Stimulated activated CD4-positive, alpha-beta T cell treated with anti-CD3 and anti-CD28 coated beads, Interleukin-2, amount 100 ng/mL, for 48 hours (primary cell): ENCODE measurements around the gene DHRS7.
"Not testable (repeated sequence)": the region's sequence is repeated elsewhere in the genome, so short reads cannot be mapped to it uniquely, and the experiment has no call there.

Experiments
- DNase-seq, 2 donors: peaks; one replicate each; pipeline ENCODE4 v3.0.0-alpha.2; 2020

Gene DHRS7

DNA sequence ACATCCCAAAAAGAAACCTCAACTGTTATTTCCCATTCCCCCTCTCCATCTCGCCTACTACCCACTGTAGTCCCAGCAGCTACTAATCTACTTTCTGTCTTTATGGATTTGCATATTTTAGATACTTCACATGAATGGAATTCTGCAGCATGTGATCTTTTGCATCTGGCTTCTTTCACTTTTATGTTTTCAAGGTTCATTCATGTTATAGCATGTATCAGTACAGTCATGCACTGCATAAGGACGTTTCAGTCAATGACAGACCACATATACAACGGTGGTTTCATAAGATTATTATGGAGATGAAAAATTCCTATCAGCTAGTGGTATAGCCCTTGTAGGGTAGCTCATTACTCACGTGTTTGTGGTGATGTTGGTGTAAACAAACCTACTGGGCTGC, 49.0 kb downstream of the DHRS7 start:
- DNase-seq: no peak

DNA sequence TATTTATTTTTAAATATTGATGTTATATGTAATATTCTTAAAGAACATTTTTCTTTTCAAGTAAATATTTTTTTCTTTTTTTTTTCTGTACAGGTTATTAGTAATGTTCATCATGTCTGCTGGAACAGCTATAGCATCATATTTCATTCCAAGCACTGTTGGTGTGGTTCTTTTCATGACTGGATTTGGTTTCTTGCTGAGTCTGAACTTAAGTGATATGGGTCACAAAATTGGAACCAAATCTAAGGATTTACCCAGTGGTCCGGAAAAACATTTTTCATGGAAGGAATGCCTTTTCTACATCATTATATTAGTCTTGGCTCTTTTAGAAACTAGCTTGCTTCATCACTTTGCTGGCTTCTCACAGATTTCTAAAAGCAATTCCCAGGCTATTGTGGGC, 50.3 kb downstream of the DHRS7 start:
- DNase-seq: no peak

DNA sequence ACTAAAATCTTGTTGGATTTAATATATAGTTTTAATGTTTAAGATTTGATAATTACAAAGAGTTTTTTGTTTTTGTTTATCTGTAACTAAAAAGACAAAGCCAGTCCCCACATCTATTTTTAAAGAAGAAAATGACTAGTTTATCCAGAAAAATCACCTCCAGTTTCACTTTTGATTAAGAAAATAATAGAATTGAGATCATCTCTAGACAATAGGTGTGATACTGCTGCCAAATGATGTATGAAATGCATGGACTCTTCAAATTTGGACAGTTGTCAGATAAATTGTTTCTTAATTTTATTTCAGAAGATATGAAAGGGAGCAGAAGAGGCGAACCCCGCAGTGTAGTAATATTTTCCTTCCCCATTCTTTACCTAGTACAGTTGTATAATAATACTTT, 53.5 kb downstream of the DHRS7 start:
- DNase-seq: no peak

DNA sequence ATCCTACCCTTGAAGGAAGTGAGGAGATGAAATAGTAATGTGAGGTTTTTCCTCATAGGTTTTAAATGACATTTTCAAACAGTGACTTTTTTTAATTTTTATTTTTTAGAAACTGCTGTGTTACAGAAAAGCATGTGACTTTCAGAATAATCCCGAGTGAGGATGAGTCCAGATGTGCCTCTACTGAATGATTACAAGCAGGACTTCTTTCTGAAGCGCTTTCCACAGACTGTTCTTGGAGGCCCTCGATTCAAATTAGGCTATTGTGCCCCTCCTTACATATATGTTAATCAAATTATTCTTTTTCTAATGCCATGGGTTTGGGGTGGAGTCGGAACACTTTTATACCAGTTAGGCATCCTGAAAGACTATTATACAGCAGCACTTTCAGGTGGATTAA, 57.7 kb downstream of the DHRS7 start:
- DNase-seq: no peak

DNA sequence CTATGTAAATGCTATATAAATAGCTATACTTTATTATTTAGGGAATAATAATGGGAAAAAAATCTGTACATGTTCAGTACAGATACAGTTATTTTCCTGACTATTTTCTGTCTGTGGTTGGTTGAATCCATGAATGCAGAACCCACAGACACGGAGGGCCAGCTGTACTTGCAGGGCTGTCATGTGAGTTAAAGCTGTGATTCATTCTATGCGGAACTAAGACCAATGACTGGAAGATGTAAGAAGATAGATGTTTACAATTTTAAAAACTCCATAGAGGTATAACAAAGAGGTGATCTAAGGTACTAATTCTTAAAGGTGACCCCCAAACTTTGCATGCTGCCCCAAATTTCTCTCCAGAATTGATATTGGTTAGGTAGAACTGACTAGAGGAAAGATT, 58.9 kb downstream of the DHRS7 start:
- DNase-seq: no peak

DNA sequence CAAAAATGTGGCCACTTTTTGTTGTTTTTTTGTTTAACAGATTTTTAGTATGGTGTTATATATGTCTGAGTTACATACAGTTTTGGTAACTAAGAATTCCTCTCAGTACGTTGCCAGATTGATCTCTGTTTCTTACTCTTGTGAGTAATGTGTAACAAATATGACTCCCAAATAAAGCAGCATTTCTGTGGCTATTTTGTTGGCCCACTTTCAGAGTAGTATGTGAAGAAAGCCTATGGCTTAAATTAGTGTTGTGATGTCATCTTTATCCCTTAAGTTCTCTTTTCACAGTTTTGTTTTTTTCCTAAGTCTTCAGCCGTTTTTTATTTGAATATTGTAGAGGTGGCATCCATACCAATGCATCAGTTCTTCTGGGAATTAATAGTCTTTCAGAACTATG, 62.8 kb downstream of the DHRS7 start:
- no peak for DNase-seq

DNA sequence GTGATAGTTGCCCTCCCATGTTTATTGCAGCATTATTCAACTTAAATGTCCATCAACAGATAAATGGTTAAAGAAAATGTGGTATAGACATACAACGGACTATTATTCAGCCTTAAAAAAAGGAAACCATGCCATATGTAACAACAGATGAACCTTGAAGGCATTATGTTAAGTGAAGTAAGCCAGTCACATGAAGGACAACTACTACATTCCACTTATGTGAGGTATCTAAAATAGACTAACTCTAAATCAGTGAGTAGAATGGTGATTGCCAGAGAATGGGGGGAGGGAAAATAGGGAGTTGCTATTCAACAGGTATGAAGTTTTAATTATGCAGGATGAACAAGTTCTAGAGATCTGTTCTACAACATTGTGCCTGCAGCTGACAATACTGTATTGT, 63.4 kb downstream of the DHRS7 start:
- DNase-seq: no peak

DNA sequence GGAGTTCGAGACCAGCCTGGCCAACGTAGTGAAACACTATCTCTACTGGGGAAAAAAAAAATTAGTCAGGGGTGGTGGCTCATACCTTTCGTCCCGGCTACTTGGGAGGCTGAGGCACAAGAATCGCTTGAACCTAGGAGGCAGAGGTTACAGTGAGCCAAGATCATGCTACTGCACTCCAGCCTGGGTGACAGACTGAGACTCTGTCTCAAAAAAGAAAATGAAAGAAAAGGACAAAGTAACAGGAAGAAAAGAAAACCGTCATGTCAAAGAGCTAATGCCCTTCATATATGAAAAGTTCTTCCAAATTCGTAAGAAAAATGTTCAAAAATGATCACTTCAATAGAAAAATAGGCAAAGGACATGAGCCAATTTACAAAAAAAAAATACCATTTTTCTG, 65.3 kb downstream of the DHRS7 start:
- DNase-seq: not testable (repeated sequence)

DNA sequence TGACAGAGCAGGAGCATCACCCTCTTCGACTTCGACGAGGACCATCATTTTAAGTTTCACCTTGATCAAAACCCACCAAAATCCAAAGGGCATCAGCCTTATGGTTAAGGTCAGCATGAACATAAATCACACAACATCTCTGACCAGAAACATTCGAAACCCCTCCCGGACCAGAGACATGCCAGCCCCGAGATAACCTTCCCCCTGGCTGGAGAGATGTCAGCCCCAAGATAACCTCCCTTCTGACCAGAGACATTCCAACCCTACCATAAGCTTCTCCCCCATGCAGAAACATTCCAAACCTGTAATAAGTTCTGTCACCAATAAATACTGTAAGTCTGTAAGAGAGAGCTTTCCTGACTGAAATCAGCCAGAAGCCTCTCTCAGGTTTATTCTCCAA, 67.2 kb downstream of the DHRS7 start:
- no peak for DNase-seq

DNA sequence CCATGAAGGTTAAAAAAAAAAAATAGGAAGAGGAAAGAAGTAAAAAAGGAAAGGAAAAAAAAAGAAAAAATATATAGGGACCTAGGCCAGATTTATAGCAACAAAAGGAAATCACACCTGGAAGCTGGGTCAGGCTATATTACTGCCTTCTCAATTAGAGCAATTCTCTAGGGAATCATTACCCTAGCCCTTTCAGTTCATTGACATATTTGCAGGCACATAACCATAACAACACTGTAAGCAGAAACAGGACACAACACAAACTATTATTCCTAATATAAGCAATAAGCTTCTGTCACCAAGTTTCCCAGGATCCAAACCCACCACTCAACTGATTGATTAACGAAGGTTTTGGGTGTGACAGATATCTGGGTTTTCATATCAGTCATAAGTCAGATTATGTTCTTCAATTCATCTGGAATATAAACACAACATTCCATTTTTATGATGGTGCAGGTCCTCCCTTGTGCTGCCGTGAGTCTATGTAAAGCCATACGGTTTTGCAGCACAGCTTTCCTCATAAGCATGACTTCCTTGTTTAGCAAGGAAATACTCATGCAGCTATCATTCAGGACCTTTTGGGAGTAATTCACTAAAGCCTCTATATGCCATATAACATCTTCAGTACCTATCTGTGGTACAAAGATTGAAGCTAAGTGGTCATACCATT, 69.3 kb downstream of the DHRS7 start:
- no peak for DNase-seq

DNA sequence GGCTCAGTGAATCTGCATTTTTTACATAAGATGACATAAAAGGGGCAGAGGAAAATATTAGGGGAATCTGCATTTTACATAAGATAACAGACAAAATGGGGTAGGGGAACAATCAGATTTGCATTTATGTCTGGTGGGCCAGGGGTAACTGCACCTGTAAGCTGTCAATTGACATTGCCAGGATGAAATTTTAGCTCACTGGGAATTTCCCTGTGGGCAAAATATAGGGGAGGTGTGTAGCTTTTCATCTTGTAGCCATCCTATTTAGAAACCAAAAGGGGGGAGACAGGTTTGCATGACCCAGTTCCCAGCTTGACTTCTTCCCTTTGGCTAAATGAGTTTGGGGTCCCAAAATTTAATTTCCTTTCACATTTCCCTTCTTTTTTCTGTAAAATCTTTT, 70.0 kb downstream of the DHRS7 start:
- no peak for DNase-seq

DNA sequence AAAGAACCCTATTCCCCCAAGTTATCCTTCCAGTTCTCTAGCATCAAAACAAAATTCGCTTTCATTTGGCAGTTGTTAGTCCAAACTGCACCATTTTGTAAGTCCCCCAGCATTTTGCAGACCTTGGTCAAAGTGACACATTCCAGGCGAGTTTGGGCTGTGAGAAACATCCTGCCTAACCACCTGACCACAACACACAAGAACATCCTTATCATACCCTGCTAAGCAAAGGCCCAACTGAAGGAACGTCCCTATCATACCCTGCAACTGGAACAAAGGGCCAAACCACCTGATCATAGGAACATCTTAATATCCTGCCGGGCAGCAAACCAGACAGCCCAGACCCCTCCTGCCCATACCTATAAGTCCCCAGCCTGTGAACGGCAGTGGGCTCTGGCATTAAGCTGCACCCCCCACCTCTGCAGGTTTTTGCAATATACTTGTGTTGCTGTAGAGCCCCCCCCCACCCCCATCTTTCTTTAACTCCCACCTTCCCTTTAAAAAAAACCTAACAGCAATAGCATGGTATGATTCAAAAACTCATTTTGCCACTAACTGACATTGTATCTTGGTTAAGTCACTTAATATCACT, 70.8 kb downstream of the DHRS7 start:
- no peak for DNase-seq
